Measurements from ENCODE around the gene KRTAP10-8.
"Not testable (repeated sequence)": the region's sequence is repeated elsewhere in the genome, so short reads cannot be mapped to it uniquely, and the experiment has no call there.

The KRTAP10-8 gene

DNA sequence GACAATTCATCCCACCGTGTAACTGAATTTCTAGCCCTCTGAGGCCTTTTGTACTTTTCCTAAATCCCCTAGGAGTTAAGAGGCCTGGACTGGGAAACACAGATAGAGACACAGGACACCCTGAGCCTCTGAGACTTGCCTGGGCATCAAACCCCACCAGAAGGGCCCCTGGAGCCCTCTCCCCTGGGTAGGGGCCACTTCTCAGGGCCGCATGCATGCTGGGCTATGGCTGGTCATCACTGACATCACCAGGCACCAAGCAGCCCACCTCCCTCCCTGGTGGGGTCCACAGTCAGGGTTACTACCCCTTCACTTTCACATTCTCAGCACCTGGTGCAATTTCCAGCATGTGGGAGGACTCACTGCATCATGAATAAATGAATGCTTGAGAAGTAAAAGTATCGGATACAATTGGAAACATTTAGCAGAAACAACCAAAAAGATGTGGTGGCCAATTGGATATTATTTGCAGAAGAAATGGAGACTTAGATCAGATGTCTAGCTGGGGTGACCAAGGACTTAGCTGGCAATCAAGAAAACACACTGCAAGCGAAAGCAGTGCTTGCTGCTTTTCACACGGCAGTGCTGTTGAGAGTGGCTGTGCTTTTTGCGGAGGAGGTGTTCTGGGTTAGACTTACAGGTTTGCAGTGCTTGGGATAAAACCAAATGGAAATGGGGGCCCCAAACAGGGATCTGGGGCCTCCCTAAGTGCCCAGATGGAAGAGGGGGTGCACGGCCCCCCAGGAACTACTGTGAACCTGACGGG, 12.4 kb upstream of the KRTAP10-8 start:
- DNase-seq (ENCODE audit: low read depth in 2 of 2), result no peak

DNA sequence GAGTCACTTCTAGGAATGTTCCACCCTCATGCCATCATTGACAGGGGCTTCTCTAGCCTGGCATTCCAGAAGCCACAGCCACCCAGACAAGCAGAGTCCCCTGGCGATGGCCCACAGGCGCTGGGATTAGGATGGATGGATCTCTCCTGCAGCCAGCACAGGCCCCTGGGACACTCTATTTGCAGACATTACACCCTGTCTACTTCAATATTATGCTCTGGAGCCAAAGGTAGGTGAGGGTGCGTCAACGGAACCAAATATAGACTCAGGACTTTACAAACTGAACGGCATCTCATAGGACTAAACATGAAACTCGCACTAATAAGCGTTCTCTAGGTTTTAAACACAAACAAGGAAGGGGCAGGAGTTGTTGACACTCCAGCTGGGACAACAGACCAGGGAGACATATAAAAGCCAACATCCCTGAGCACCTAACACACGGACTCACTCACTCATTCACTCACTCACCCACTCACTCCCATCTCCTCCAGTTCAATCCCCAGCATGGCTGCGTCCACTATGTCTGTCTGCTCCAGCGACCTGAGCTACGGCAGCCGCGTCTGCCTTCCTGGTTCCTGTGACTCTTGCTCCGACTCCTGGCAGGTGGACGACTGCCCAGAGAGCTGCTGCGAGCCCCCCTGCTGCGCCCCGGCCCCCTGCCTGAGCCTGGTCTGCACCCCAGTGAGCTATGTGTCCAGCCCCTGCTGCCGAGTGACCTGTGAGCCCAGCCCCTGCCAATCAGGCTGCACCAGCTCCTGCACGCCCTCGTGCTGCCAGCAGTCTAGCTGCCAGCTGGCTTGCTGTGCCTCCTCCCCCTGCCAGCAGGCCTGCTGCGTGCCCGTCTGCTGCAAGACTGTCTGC, 11.5 kb upstream of the KRTAP10-8 start, which contains the start of gene KRTAP10-7:
Gene KRTAP10-7 (plus strand): TSS at position 480 of the 861 bp plus-strand sequence. CDS start 25 bp downstream, at position 505.
- not testable (repeated sequence) for DNase-seq (ENCODE audit: low read depth in 2 of 2)

DNA sequence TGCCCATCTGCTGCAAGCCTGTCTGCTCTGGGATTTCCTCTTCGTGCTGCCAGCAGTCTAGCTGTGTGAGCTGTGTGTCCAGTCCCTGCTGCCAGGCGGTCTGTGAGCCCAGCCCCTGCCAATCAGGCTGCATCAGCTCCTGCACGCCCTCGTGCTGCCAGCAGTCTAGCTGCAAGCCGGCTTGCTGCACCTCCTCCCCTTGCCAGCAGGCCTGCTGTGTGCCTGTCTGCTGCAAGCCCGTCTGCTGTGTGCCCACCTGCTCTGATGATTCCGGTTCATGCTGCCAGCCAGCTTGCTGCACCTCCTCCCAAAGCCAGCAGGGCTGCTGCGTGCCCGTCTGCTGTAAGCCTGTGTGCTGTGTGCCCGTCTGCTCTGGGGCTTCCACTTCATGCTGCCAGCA, 10.8 kb upstream of the KRTAP10-8 start:
- DNase-seq (ENCODE audit: low read depth in 2 of 2), result not testable (repeated sequence)

DNA sequence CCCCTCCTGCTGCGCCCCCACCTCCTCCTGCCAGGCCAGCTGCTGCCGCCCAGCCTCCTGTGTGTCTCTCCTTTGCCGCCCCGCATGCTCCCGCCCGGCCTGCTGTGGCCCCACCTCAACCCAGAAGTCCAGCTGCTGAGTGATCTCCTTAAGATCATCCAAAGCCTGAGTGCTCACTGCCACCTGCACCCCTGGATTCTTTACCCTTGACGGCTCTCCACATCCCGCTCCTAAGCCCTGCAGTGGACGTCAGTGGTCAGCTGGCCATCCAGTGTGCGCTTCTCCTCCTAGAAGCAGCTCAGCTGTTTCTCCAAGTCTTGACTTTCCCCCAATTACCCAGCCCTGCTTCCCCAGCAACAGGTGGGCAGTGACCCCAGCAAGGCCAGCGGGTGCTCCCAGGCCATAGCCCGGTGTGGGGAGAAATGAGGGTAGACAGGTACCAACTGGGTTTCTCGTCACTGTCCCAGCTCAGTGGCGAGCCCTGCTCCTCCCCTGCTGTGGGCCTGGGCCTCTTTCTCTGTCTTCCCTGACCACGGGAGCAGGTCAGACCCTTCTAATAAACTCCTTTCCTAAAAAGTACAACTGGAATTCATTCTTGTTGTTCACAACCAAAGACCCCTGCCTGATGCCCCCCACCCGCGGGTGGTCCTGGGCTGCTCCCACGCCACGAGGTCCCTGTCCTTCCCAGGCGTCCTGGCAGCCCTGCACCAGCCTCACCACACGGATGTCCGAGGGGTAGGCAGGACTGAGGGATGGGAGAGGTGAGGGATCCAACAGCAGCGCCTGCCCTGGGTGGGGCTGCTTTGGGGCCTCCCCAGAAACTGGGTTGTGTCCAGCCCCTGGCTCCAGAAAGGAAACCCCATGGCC, 10.1 kb upstream of the KRTAP10-8 start:
- no peak for DNase-seq (ENCODE audit: low read depth in 2 of 2)

DNA sequence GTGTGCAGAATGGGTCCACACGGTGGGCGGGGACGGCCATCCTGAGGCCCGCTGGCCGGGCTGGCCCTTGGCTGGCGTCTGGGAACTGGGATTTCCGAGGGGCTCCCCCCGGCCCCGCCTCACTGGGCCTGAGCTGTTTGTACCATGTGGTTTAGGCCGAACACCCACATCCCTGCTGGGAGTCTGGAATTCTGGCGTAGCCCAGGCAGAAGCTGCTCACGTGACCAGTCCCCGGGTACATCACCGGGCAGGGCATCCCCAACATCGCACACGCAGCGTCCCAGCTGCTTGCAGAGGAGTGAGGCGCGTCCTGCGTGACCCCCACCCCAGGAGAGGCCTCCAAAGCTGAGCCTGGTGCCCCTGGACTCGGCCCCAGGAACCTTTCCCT, 9.4 kb upstream of the KRTAP10-8 start:
- no peak for DNase-seq (ENCODE audit: low read depth in 2 of 2)

DNA sequence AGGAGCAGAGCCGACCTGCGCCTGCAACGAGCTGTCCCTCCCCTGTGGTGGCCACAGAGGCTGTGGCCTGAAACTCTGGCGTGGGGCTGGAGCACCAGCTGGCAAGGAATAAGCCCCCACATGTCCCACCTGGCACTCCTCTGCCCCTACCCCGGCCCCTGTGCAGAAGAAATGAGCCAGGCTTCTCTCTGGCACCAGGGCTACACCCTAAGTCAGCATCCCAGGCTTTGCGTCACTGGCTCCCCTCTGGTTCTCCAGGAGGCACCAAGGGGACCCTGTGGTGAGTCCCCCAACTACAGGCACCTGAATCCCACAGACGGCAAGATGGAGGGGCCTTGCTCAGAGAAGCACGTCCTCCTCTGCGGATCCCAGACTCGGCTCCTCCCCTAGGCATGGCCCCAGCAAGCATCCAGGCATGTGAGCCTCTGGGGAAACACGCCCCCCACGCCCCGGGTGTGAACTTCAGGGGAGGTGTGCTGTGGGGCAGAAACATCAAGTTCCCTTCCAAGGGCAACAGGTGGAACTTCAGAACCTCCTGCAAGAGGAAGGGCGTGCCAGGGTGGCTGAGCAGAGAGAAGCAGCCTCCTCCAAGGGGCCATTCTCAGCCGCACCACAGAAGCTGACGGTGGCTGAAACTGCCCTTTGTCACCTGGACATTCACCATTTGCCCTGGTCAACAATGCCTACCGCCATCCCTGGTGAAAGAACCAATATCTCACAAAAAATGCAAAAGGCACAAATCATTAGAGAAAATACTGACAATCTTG, 8.6 kb upstream of the KRTAP10-8 start:
- no peak for DNase-seq (ENCODE audit: low read depth in 2 of 2)

DNA sequence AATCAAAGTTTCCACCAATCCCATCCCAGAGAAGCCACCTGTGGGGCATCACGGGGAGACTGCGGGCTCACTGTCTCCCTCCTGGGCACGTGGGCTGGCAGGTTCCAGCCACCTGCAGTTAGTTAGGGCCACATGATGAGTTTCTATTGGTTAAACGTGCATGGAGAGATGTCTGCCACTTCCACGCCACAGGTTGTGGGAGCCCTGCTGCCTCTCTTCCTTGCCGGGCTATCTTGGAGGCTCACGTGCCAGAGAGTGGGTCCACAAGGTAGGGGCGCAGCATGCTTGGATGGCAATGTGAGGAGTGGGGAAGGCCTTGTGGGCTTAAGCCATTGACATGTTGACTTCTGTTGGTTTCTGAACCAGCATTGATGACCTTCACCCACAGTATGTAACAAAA, 8.0 kb upstream of the KRTAP10-8 start:
- no peak for DNase-seq (ENCODE audit: low read depth in 2 of 2)

DNA sequence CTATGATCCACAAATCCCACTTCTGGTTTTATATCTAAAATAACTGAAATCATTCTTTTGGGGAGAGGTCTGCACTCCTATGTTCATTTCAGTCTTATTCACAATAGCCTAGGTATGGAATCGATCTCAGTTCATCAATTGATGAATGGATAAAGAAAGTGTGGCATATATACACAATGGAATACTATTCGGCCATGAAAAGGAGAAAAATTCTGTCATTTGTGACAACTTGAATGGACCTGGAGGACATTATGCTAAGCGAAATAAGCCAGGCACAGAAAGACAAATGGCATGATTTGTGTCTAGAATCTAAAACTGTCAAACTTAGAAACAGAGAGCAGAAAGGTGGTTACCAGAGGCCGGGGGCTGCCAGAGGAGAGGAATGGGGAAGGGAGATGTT, 5.4 kb upstream of the KRTAP10-8 start:
- DNase-seq (ENCODE audit: low read depth in 2 of 2), result no peak

DNA sequence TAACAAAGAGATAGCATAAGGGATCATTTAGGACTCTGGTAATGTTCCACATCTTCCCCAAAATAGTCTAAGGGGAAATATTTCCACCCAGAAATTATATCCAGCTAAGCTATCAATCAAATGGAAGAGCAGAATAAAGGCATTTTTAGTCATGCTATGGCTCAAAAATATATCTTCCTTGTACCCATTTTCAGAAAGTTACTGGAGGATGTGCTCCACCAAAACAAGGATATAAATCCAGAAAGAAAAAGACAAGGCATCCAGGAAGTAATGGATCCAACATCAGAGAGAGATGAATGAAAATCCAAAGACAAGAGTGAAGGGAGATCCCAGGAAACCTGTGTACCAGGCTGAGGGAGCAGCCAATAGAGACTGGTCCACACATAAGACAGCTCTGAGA, 2.7 kb upstream of the KRTAP10-8 start:
- DNase-seq (ENCODE audit: low read depth in 2 of 2), result no peak

DNA sequence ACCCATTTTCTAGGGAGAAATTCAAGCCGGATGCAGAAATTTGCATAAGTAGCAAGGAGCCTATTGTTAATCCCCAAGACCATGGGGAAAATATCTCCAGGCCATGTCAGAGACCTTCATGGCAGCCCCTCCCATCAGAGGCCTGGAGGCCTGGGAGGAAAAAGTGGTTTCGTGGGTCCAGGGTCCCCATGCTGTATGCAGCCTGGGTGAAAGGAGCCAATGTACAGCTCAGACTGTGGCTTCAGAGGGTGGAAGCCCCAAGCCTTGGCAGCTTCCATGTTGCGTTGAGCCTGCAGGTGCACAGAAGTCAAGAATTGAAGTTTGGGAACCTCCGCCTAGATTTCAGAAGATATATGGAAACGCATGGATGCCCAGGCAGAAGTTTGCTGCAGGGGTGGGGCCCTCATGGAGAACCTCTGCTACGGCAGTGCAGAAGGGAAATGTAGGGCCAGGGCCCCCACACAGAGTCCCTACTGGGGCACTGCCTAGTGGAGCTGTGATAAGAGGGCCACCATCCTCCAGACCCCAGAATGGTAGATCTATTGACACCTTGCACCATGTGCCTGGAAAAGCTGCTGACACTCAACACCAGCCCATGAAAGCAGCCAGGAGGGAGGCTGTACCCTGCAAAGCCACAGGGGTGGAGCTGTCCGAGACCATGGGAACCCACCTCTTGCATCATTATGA, 1.6 kb upstream of the KRTAP10-8 start:
- not testable (repeated sequence) for DNase-seq (ENCODE audit: low read depth in 2 of 2)

DNA sequence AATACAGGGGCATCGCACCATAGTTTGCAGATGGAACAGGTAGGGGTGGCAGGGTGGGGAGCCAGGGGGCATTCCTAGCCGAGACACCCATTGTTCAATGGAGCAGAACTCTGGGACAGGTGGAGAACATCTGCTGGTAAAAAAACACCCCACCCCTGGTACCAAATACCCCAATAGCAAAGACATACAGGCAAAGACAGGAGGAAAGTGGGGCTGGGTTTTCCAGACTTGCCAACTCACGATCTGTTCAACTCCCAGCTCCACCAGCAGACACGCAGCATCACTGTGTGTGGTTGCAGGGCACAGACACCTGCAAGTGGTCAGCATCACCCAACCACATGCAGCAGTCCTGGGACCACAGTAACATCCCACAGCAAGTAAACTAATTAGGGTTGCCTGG, 328 bp upstream of the KRTAP10-8 start:
- DNase-seq (ENCODE audit: low read depth in 2 of 2), result no peak

DNA sequence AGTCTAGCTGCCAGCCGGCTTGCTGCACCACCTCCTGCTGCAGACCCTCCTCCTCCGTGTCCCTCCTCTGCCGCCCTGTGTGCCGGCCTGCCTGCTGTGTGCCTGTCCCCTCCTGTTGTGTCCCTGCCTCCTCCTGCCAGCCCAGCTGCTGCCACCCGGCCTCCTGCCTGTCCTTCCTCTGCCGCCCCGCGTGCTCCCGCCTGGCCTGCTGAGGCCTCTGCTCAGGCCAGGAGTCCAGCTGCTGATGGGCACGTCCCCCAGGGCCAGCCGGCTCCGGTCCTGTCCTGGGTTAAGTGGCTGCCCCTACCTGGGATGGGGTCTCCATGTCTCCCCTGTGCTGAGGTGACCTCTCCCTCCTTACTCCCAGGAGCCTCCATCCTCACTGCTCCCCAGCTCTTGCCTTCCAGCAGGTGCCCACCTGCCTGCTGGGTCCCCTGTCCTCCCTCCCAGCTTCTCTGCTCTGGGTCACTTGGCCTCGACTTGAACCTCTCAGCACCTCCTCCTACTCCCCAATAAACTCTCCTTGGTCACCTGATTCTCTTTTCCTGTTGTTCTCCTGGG, 870 bp downstream of the KRTAP10-8 start:
- DNase-seq (ENCODE audit: low read depth in 2 of 2), result no peak

DNA sequence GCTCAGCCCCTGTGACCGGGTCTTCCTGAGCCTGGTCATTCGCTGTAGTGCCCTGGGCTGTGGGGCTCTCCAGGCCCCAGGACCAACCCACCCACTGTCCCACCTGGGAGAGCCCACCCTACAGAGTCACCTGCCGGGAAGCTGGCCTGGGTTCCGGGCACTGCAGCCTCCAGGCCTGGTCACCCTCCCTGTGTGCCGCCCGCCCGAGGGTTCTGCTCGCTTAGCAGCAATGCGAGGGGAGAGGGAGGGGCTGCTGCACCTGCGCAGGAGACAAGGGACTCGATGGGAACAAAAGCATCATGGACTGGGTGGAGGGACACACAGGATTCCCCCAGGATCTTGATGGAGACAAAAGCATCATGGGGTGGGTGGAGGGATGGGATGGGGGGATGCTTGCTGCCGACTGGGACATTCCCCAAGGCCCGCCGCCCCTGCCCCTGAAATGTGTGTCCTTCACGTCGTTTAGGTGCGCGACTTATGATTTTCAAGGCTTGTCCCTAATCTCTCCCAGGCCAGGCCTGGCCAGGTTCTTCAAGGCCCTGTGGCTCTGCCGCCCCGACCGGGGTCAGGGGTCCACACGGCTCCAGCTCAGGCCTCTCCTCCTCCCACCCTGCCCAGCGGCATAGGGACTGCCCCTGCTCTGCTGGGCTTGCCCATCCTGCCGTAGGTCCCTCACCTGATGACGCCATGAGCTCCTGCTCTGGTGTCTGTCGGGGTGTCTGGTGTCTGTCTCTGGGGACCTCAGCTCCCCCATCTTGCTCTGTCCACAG, 1.7 kb downstream of the KRTAP10-8 start:
- DNase-seq (ENCODE audit: low read depth in 2 of 2), result no peak

DNA sequence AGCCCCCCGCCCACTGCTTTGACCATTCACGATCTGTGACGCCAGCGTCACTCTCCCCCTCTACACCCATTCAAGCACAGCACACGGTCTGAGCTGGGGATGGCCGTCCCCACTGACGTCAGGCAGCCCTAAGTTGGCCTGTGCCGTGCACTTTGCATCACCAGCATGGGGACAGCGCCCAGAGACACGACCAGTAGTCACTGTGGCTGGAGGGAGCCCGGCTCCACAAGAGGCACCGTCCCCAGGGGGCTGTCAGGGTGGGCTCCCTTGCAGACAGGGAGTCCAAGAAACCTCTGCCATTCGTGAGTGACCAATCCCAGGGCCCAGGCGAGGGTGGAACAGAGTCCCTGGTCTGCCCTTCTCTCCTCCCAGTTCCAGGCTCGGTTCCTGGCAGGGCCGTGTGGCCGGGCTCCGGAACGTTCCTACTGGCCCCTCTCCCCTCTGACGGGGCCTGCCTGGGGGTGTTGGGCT, 2.3 kb downstream of the KRTAP10-8 start:
- no peak for DNase-seq (ENCODE audit: low read depth in 2 of 2)

DNA sequence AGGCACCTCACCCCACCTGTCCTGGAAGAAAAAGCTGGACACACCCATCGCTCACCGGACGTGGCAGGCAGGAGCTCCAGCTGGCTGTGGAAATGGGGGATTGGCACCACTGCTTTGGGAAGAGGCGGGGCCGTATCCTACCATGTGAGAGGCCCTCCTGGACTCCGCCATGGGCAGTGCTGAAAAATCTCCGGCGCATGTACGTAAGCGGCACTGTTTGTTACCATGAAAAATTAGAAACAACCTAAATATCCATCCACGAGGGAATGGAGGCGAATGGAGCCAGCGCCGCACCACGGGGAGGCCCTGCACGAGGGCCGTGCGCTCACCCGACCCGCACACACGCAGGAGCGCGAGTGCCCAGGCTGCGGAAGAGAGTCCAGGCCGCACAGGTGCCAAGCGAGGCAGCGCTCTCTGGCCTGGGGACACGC, 3.1 kb downstream of the KRTAP10-8 start:
- DNase-seq (ENCODE audit: low read depth in 2 of 2), result no peak

DNA sequence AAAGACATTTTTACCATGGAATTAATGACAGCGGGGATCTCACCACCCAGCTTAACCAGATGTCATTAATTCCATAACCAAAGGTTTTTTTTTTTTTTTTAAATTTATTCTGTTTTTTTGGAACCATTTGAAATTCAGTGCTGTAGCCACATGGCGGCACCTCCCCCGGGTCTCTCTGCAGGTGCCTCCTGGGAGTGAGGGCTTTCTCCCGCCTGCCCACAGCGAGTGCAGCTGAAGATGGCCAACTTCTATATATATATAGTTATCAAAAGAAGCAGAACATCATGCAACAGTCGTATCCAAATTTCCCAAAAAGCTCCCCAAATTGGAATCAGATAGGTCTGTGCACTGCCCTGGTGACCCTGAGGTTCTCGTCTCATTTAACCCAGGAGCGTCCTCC, 3.6 kb downstream of the KRTAP10-8 start:
- DNase-seq (ENCODE audit: low read depth in 2 of 2), result no peak

DNA sequence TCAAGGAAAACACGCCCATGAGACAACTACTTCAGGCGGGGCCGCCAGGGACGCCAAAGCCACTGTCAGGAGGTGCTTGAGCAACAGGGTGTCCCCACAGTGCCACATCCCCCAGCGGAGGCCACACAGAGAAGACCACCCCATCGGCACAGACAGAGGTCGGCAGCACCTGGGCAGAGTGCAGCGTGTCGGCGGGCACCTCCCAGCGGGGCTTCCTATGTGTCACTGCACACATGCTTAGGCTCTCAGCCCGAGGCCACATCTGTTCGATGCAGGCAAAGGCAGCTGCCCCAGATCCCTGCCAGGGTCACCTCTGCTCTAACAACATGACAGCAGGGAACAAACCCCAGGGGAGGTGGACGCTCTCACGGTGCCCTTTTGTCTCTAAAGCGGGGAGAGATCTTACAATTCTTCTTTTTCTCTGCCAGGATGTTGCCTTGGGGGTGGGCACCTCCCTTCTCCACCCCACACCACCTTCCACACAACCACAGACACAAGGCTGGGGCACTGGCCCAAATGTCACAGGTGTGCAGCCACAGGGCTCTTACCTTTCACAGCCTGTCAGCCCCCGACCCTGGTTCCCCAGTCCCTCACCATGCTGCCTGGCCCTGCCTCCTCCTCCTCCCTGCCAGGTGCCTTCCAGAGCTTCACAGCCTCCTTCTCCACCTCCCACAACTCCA, 4.2 kb downstream of the KRTAP10-8 start:
- no peak for DNase-seq (ENCODE audit: low read depth in 2 of 2)

DNA sequence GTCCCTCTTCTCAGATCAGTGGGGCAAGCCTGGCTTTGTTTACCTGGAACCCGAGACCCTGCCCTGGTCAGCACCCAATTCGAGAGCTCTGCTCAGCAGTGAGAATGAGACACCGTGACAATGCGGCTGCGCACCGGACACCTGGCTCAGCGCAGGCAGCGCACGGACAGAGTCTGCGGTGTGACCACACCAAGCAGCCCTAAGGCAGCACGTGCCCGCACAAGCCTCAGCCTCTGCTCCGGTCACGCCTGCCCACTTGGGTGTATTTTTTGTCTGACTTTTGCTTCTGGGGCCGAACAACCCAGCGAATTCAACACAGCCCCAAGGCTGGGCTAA, 4.7 kb downstream of the KRTAP10-8 start:
- DNase-seq (ENCODE audit: low read depth in 2 of 2), result no peak

DNA sequence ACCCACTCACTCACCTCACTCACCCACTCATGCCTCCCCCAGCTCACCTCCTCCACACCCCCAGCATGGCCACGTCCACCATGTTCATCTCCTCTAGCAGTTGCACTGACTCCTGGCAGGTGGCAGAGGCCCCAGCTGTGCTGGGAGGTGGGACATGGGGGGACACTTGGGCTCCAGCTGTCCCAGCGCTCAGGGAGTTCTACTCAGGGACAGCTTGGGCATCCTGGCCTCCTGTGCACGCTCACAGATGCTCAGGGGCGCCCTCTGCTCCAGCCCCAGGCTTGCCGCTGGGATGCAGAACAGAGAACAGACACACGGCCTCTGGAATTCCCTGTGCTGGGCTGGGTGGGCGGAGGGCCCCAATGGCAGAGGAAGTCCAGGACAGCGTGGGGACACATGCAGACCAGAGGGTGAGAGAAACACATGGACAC, 5.2 kb downstream of the KRTAP10-8 start:
- no peak for DNase-seq (ENCODE audit: low read depth in 2 of 2)

Measured in fibroblast of skin of left quadriceps (primary cell).